ENCODE data around the gene RHOT2. TPM values are rescaled to one million over a fixed set of nuclear protein-coding genes. Genes with fewer than 3 reads are reported as not detected.

RHOT2 gene
- total RNA-seq, 1 experiment from 2014 or later, result 98.5 TPM

GRCh38 chr16:679814-680624, 12.1 kb downstream of the RHOT2 start, which contains the start of gene STUB1:
TSS of gene STUB1 (plus strand) at chr16:680410. CDS start at chr16:680526, 116 bp downstream.
- CTCF ChIA-PET, result interaction anchor here (1.1 kb wide), 1 partner anchor 10 kb away, joined by 3 read pairs; the partner anchor contains the start of gene WDR24
- intact Hi-C loops (cut with micrococcal nuclease), result no loop called here

GRCh38 chr16:680625-680945, 12.7 kb downstream of the RHOT2 start:
- ATAC-seq (no peak), DNase-seq (ENCODE audit: low read depth, low spot score) (no peak)
- Histone ChIP-seq H3K36me3 (ENCODE audit: control insufficient read depth in 1 of 2, insufficient read depth in 2 of 2, low read length in 2 of 2) (peaks cover 0 to 26% of the 10 kb centered on the region in 2 experiments; a peak in 2 of 4 replicates), H3K9ac (ENCODE audit: low read length) (peak overlapping the region; percentile 92), H3K4me2 (ENCODE audit: low read length) (peak overlapping the region; percentile 97), H3K27me3 (ENCODE audit: insufficient read depth, low read length) (no peaks in the 10 kb centered on the region), H3K4me3 (replicated peaks in 1 of 2; ENCODE audit: low read depth in 1 of 2, low read length in 2 of 2) (peak overlapping the region; percentile 66 to 90), H3K9me2 (ENCODE audit: insufficient read depth) (no peaks in the 10 kb centered on the region), H3K9me3 (ENCODE audit: control insufficient read depth in 1 of 2, insufficient read depth in 1 of 2, low read depth in 1 of 2, low read length in 2 of 2) (no peaks in the 10 kb centered on the region), H3K79me2 (ENCODE audit: insufficient read depth, low read length) (peaks cover 38% of the 10 kb centered on the region), H3K27ac (ENCODE audit: low read depth, low read length) (peak overlapping the region; percentile 98), H4K20me1 (ENCODE audit: insufficient read depth) (no peaks in the 10 kb centered on the region), H2AFZ (ENCODE audit: low read depth, low read length, poor library complexity, severe bottlenecking) (no peak overlapping the region), H3K4me1 (ENCODE audit: control insufficient read depth in 1 of 2, insufficient read depth in 2 of 2, low read length in 2 of 2) (peaks cover 13 to 48% of the 10 kb centered on the region in 2 experiments)
- ChIA-PET RAD21 (ENCODE audit: low non-redundant PET in 1 of 2, low total read pairs in 2 of 2, uncharacterized antibody in 2 of 2, unreplicated experiment in 2 of 2) (no interaction called here), CTCF (interaction anchor here (1.1 kb wide), 1 partner anchor 9 kb away, joined by 3 read pairs; the partner anchor contains the start of gene WDR24), POLR2A (no interaction called here)
- intact Hi-C loops (cut with micrococcal nuclease), result no loop called here
- peak; percentile 82 for TF ChIP-seq ZFX (IDR thresholded peaks at IDR 0.05)
- no peak for TF ChIP-seq FOSL1 (IDR thresholded peaks at IDR 0.05; ENCODE audit: low read depth)
- no TSS peak for BruUV-seq (replicated peaks)

More at GRCh38 chr16:679814-680624, 12.1 kb downstream of the RHOT2 start, which contains the start of gene STUB1:
- Histone ChIP-seq H3K4me3 (replicated peaks in 1 of 2; ENCODE audit: low read depth in 1 of 2, low read length in 2 of 2) (peak within 1 kb of the TSS; percentile 66 to 90), H3K4me1 (ENCODE audit: control insufficient read depth in 1 of 2, insufficient read depth in 2 of 2, low read length in 2 of 2) (peaks cover 11 to 42% of the 10 kb centered on the region in 2 experiments), H3K36me3 (ENCODE audit: control insufficient read depth in 1 of 2, insufficient read depth in 2 of 2, low read length in 2 of 2) (peaks cover 0 to 26% of the 10 kb centered on the region in 2 experiments; a peak in 2 of 4 replicates), H3K79me2 (ENCODE audit: insufficient read depth, low read length) (peaks cover 36% of the 10 kb centered on the region), H3K27ac (ENCODE audit: low read depth, low read length) (peak within 1 kb of the TSS; percentile 98), H4K20me1 (ENCODE audit: insufficient read depth) (no peaks in the 10 kb centered on the region), H3K27me3 (ENCODE audit: insufficient read depth, low read length) (no peaks in the 10 kb centered on the region), H3K4me2 (ENCODE audit: low read length) (peak within 1 kb of the TSS; percentile 97), H3K9ac (ENCODE audit: low read length) (peak within 1 kb of the TSS; percentile 92), H3K9me3 (ENCODE audit: control insufficient read depth in 1 of 2, insufficient read depth in 1 of 2, low read depth in 1 of 2, low read length in 2 of 2) (no peaks in the 10 kb centered on the region), H3K9me2 (ENCODE audit: insufficient read depth) (no peaks in the 10 kb centered on the region), H2AFZ (ENCODE audit: low read depth, low read length, poor library complexity, severe bottlenecking) (no peak within 1 kb of the TSS)
- peak; percentile 48 for DNase-seq (ENCODE audit: low read depth, low spot score)
- no TSS peak for BruUV-seq (replicated peaks)
- ChIA-PET RAD21 (ENCODE audit: low non-redundant PET in 1 of 2, low total read pairs in 2 of 2, uncharacterized antibody in 2 of 2, unreplicated experiment in 2 of 2) (no interaction called here), POLR2A (no interaction called here)
- peak; percentile 30 for ATAC-seq
- TF ChIP-seq SP1 (IDR thresholded peaks at IDR 0.05; ENCODE audit: low read depth) (no peak), POLR2A (IDR thresholded peaks at IDR 0.05; ENCODE audit: borderline replicate concordance, extremely low read depth, insufficient read depth, insufficient read length) (peak; percentile 16), POLR2AphosphoS5 (IDR thresholded peaks at IDR 0.05; ENCODE audit: low read depth, low read length) (peak; percentile 75)

Data from HCT116 (cell line).